Bronchial epithelial cell (primary cell): Measurements from ENCODE around the gene NPHP1. TPM values are rescaled to one million over a fixed set of nuclear protein-coding genes. Genes with fewer than 3 reads are reported as not detected.
"Not testable (repeated sequence)": the region's sequence is repeated elsewhere in the genome, so short reads cannot be mapped to it uniquely, and the experiment has no call there.

ENCODE experiments used
- DNase-seq: peaks from one replicate; pipeline ENCODE4 v3.0.0-alpha.2; 2010; ENCODE audit warnings: low read depth
- FAIRE-seq: peaks from 2 replicates; lab custom pipeline; 2011; peaks lifted over from hg19 to GRCh38; lab: Jason Lieb, UNC
- H3K27me3 ChIP-seq: 2 replicates; pipeline ENCODE4 v1.5.1; 2011; ENCODE audit warnings: low read length; ENCODE audit not compliant: control insufficient read depth, insufficient read depth
- H3K36me3 ChIP-seq: 2 replicates; pipeline ENCODE4 v1.5.1; 2011; ENCODE audit warnings: low read length; ENCODE audit not compliant: control insufficient read depth, insufficient read depth
- H3K4me3 ChIP-seq: 2 replicates; pipeline ENCODE4 v1.5.1; 2011; ENCODE audit warnings: mild to moderate bottlenecking, low read depth, low read length, control low read depth
- CTCF ChIP-seq: IDR thresholded peaks from 2 replicates; pipeline ENCODE4 v1.5.1; 2011; ENCODE audit warnings: mild to moderate bottlenecking, moderate library complexity, low read length, control low read depth, inconsistent platforms; ENCODE audit not compliant: insufficient read depth, severe bottlenecking
- total RNA-seq: library from RNA; depleted of rRNA; stranded (reverse); fragments of >200 nt; gene quantifications from 2 replicates; pipeline ENCODE4 v1.2.1, GENCODE V29; 2014

Gene NPHP1
- total RNA-seq, 1 donor from 2014 or later: 1.6 TPM

GRCh38 chr2:110097506-110098220, 107.2 kb downstream of the NPHP1 start:
- Histone ChIP-seq H3K4me3 (no peak overlapping the region), H3K27me3 (no peaks in the 10 kb centered on the region), H3K36me3 (no peaks in the 10 kb centered on the region)
- no peak for FAIRE-seq
- TF ChIP-seq CTCF: no peak
- peak; percentile 64 for DNase-seq

- DNase-seq (no peak), FAIRE-seq (no peak)
- Histone ChIP-seq H3K4me3 (no peak overlapping the region), H3K36me3 (no peaks in the 10 kb centered on the region), H3K27me3 (no peaks in the 10 kb centered on the region)
- TF ChIP-seq CTCF: no peak
These were observed 108.7 kb downstream of the NPHP1 start for GRCh38 chr2:110095994-110096633.

DNA sequence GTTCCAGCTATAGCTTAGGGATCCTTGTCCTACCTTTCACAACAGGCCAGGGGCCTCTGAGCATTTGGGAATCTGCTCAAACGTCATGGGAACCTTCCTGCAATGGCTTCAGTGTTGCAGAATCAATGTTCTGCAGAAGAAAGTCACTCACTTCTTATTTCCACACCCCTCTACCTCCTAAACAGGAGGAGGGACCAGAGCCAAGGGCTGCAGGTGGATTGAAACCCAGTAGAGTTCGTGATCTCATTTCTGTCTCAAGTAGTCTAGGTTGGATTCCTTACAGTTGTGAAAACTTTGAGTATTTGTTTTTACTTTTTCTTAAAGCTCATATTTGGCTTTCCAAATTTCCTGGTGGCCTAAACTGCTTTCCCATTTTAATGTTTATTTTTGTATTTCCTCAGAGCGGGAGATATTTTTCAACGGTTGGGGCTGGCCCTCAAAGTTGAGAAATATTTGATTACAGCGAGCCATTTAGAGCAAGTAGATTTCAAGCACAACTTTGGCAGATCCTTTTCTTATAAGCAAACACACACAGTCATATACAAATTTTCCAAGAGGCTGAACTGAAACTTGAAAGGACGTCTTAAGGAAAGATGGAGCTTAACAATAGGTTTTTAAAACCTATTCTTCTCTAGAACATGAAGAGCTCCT, 109.8 kb downstream of the NPHP1 start:
- H3K4me3 ChIP-seq, FAIRE-seq, H3K27me3 ChIP-seq, H3K36me3 ChIP-seq, DNase-seq: not testable (repeated sequence)

GRCh38 chr2:110093924-110094323, 110.9 kb downstream of the NPHP1 start:
- not testable (repeated sequence) for H3K27me3 ChIP-seq, DNase-seq, H3K36me3 ChIP-seq, FAIRE-seq, H3K4me3 ChIP-seq

- not testable (repeated sequence) for H3K36me3 ChIP-seq, H3K27me3 ChIP-seq, DNase-seq, FAIRE-seq, H3K4me3 ChIP-seq
These were observed 114.6 kb downstream of the NPHP1 start for GRCh38 chr2:110090164-110090563.

DNA sequence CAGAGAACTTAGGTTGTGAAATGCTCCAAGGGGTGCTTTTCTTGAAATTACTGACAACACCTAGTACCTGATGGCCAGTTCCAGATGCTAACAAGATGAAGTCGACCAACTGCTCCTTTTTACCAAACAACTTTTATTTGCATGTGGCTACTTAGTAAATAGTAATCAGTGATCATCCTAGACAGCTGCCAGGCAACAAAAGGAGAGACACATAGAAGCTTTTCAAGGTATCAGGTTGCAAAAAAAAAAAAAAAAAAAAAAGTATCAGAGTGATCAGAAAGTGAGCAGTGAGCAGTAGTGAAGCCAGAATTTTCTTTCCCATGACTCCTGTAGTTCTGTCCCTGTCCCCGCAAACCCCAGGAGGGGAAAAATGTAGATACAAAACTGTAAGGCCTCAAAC, 121.1 kb downstream of the NPHP1 start:
- FAIRE-seq: not testable (repeated sequence)

DNA sequence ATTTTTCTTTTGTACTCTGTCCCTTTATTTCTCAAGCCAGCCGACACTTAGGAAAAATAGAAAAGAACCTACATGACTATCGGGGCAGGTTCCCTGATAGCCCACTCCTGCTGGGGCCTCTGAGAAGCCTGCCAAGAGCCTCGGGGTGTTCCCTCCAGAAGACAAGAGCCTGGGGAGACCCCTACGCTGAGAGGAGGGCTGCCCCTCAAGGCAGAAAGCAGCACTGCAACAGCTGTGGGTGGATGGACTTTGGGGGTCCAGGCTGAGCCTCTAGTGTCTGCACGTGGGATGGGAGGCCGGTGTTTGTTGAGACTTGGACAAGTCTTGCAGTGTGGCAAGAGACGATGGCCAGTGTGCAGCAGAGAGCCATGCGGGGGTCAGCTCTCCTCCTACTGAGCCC, 121.7 kb downstream of the NPHP1 start:
- H3K27me3 ChIP-seq, H3K4me3 ChIP-seq, FAIRE-seq, H3K36me3 ChIP-seq, DNase-seq: not testable (repeated sequence)

More for the DNA sequence above, 121.1 kb downstream of the NPHP1 start:
- H3K4me3 ChIP-seq, H3K36me3 ChIP-seq, DNase-seq, H3K27me3 ChIP-seq: not testable (repeated sequence)

DNA sequence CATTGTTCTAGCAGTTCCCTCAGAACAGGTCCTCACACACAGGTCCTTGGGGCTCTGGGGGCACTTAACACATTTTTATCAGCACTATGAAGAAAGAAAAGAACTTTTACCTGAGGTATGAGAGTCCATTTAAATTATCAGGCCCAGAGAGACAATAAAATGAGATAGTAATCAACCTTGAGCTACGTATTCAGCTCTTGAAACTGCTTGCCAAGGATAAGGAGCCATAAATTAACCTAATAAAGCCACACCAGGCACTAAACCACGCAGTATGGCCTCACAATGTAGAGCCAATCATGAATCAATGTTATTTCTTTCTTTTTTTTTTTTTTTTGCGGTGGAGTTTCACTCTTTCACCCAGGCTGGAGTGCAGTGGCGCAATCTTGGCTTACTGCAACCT, 126.7 kb downstream of the NPHP1 start:
- not testable (repeated sequence) for DNase-seq, H3K4me3 ChIP-seq

DNA sequence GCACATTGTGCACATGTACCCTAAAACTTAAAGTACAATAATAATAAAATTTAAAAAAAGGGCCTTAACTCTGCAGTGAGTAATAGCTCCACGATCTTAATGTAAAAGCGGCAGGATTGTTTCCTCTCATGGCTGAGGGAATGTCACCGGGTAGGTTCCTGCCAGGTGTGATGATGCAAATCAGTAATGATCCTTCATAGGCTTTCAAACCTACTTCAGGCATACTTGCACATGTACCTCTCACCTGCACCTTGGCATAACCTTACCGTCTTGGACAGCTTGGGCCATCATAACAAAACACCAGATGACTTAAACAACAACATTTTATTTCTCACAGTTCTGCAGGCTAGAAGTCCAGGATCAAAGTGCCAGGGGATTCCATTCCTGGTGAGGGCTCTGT, 128.9 kb downstream of the NPHP1 start:
- not testable (repeated sequence) for H3K36me3 ChIP-seq, H3K27me3 ChIP-seq, H3K4me3 ChIP-seq, DNase-seq
- FAIRE-seq: peak; percentile 89

More for the DNA sequence above, 126.7 kb downstream of the NPHP1 start:
- not testable (repeated sequence) for FAIRE-seq, H3K36me3 ChIP-seq, H3K27me3 ChIP-seq
